ENCODE measurements around the gene HOXA3.

Gene HOXA3

GRCh38 chr7:27114881-27115220 is 37.5 kb downstream of the HOXA3 start:
- TF ChIP-seq ARNTL (CRISPR knock-in tag; IDR thresholded peaks at IDR 0.05; ENCODE audit: borderline replicate concordance, low read depth), result no peak
- no peak for TF ChIP-seq ZFP30 (CRISPR knock-in tag; IDR thresholded peaks at IDR 0.05)
- TF ChIP-seq ZC3H10 (CRISPR knock-in tag; IDR thresholded peaks at IDR 0.05), result no peak
- TF ChIP-seq CSDC2 (CRISPR knock-in tag; IDR thresholded peaks at IDR 0.05), result no peak
- TF ChIP-seq ZNF565 (CRISPR knock-in tag; conservative IDR thresholded peaks at IDR 0.05; ENCODE audit: low read depth), result no peak
- no peak for TF ChIP-seq GLIS3 (CRISPR knock-in tag; IDR thresholded peaks at IDR 0.05)
- no peak for TF ChIP-seq ZNF8 (CRISPR knock-in tag; IDR thresholded peaks at IDR 0.05)
- TF ChIP-seq, protein P1, sequence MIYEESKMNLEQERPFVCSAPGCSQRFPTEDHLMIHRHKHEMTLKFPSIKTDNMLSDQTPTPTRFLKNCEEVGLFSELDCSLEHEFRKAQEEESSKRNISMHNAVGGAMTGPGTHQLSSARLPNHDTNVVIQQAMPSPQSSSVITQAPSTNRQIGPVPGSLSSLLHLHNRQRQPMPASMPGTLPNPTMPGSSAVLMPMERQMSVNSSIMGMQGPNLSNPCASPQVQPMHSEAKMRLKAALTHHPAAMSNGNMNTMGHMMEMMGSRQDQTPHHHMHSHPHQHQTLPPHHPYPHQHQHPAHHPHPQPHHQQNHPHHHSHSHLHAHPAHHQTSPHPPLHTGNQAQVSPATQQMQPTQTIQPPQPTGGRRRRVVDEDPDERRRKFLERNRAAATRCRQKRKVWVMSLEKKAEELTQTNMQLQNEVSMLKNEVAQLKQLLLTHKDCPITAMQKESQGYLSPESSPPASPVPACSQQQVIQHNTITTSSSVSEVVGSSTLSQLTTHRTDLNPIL (CRISPR knock-in tag; IDR thresholded peaks at IDR 0.05; ENCODE audit: low read depth), result no peak
- ATAC-seq, result no peak

- no peak for TF ChIP-seq RARB (CRISPR knock-in tag; IDR thresholded peaks at IDR 0.05)
- TF ChIP-seq, protein P1 (CRISPR knock-in tag; IDR thresholded peaks at IDR 0.05; ENCODE audit: low read depth), result no peak
- no peak for ATAC-seq
These were observed 38.2 kb downstream of the HOXA3 start for GRCh38 chr7:27113991-27114769.

GRCh38 chr7:27112955-27113949 is 39.1 kb downstream of the HOXA3 start:
- TF ChIP-seq ZNF565 (CRISPR knock-in tag; conservative IDR thresholded peaks at IDR 0.05; ENCODE audit: low read depth) (no peak), GLIS3 (CRISPR knock-in tag; IDR thresholded peaks at IDR 0.05) (no peak), ARNTL (CRISPR knock-in tag; IDR thresholded peaks at IDR 0.05; ENCODE audit: borderline replicate concordance, low read depth) (no peak)
- TF ChIP-seq, protein P2, sequence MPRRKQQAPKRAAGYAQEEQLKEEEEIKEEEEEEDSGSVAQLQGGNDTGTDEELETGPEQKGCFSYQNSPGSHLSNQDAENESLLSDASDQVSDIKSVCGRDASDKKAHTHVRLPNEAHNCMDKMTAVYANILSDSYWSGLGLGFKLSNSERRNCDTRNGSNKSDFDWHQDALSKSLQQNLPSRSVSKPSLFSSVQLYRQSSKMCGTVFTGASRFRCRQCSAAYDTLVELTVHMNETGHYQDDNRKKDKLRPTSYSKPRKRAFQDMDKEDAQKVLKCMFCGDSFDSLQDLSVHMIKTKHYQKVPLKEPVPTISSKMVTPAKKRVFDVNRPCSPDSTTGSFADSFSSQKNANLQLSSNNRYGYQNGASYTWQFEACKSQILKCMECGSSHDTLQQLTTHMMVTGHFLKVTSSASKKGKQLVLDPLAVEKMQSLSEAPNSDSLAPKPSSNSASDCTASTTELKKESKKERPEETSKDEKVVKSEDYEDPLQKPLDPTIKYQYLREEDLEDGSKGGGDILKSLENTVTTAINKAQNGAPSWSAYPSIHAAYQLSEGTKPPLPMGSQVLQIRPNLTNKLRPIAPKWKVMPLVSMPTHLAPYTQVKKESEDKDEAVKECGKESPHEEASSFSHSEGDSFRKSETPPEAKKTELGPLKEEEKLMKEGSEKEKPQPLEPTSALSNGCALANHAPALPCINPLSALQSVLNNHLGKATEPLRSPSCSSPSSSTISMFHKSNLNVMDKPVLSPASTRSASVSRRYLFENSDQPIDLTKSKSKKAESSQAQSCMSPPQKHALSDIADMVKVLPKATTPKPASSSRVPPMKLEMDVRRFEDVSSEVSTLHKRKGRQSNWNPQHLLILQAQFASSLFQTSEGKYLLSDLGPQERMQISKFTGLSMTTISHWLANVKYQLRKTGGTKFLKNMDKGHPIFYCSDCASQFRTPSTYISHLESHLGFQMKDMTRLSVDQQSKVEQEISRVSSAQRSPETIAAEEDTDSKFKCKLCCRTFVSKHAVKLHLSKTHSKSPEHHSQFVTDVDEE (CRISPR knock-in tag; IDR thresholded peaks at IDR 0.05), result no peak
- no peak for ATAC-seq

- TF ChIP-seq CSDC2 (CRISPR knock-in tag; IDR thresholded peaks at IDR 0.05), result no peak
- TF ChIP-seq ESRRG (CRISPR knock-in tag; IDR thresholded peaks at IDR 0.05), result no peak
- no peak for TF ChIP-seq ZFP30 (CRISPR knock-in tag; IDR thresholded peaks at IDR 0.05)
- no peak for TF ChIP-seq SNAI2 (CRISPR knock-in tag; IDR thresholded peaks at IDR 0.05)
- TF ChIP-seq, protein P2 (CRISPR knock-in tag; IDR thresholded peaks at IDR 0.05), result no peak
- ATAC-seq, result no peak
These were observed 40.0 kb downstream of the HOXA3 start for GRCh38 chr7:27112361-27112760.

DNA sequence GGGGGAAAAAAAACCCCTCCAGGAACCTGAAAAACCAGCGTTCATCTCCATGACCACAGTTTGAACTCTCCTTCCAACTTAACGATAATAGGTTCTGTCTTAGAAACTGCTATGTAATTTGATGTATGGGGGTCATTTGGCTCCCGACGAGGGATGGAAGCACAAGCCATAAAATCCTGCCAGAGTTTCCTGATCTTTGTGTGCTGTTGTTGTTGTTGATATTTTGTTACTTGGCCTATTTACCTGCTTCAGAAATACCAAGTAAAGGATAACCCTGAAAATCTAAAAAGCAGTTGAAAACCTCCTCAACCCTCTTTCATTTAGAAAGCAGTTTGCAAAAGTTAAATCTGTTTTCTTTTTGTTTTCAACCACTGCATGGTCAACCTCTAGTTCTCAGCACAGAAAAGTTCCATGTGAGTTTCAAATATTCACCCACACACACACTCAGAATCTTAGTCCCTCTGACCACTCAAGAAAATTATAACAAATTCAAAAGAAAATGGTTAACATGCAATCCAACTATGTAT is 40.6 kb downstream of the HOXA3 start:
- no peak for TF ChIP-seq ZC3H10 (CRISPR knock-in tag; IDR thresholded peaks at IDR 0.05)
- TF ChIP-seq PPARA (CRISPR knock-in tag; IDR thresholded peaks at IDR 0.05; ENCODE audit: borderline replicate concordance), result no peak
- TF ChIP-seq GLIS3 (CRISPR knock-in tag; IDR thresholded peaks at IDR 0.05), result no peak
- no peak for TF ChIP-seq ZNF70 (CRISPR knock-in tag; IDR thresholded peaks at IDR 0.05)
- no peak for TF ChIP-seq TCF4 (CRISPR knock-in tag; IDR thresholded peaks at IDR 0.05; ENCODE audit: borderline replicate concordance)
- TF ChIP-seq, protein P2 (CRISPR knock-in tag; IDR thresholded peaks at IDR 0.05), result no peak
- TF ChIP-seq RARB (CRISPR knock-in tag; IDR thresholded peaks at IDR 0.05), result no peak
- TF ChIP-seq, protein P1 (CRISPR knock-in tag; IDR thresholded peaks at IDR 0.05; ENCODE audit: low read depth), result no peak
- no peak for ATAC-seq
